Measurements from ENCODE around the gene FGF6.

DNA sequence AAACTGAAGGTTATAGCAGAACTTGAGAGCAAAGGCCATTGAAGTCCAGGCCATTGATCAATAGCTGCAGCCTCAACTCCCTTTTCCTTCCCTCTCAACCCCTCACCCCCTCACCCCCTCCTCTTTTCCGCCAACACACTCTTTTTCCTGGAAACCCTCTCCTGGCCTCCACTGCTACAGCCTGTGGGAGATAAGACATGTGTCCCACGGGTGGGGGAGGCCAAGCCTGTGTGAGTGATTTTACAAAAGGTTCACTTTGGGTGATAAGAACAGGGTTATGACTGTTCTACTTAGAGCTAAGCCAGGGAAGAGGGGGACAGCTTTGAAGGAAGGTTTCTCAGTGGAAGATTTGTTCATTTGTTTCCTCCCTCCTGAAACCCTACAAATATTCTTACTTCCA lies 57.0 kb downstream of the FGF6 start:
- TF ChIP-seq EZH2 (IDR thresholded peaks at IDR 0.05), result no peak
- TF ChIP-seq, protein P1, sequence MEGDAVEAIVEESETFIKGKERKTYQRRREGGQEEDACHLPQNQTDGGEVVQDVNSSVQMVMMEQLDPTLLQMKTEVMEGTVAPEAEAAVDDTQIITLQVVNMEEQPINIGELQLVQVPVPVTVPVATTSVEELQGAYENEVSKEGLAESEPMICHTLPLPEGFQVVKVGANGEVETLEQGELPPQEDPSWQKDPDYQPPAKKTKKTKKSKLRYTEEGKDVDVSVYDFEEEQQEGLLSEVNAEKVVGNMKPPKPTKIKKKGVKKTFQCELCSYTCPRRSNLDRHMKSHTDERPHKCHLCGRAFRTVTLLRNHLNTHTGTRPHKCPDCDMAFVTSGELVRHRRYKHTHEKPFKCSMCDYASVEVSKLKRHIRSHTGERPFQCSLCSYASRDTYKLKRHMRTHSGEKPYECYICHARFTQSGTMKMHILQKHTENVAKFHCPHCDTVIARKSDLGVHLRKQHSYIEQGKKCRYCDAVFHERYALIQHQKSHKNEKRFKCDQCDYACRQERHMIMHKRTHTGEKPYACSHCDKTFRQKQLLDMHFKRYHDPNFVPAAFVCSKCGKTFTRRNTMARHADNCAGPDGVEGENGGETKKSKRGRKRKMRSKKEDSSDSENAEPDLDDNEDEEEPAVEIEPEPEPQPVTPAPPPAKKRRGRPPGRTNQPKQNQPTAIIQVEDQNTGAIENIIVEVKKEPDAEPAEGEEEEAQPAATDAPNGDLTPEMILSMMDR (IDR thresholded peaks at IDR 0.05), result no peak
- TF ChIP-seq EZH2phosphoT487 (IDR thresholded peaks at IDR 0.05), result no peak
